GM21529 (cell line): ENCODE results near the gene CFAP100.

Experiments used
- ATAC-seq: cut with Tn5 transposase; IDR thresholded peaks from one replicate; pipeline ENCODE4 v1.9.1; 2021; ENCODE audit not compliant: unreplicated experiment

Gene CFAP100

DNA sequence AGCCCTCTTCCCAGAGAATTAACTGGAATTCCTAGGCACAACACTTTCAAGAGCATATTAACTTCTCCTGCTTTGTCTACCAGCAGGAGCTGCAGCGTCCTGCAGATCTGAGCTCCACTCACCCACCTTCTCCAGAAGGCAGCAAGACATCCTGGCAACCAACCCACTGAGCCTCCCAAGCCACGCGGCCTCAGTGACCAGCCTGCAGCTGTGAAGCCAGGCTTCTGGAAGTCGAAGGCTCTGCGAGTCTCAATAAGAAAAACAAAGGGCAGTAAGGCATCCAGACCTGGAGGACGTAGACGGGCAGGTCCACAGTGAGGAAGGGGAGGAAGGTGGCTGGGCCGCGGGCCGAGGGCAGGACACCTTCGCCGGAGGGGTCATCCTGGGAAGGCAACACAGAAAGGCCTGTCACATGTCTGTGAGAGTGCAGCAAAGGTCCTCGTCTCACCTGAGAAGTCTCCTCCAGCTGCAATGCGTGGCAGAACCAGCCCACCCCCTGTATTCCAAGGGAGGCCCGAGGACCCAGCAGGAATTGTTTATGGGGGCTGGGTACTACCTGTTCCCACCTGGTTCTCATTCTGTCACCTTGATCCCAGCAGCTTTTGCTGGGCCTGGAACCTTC, 44.7 kb downstream of the CFAP100 start:
- ATAC-seq, result no peak

- ATAC-seq, result no peak
These were observed 45.4 kb downstream of the CFAP100 start for GRCh38 chr3:126439968-126440708.

GRCh38 chr3:126440709-126440995, 45.9 kb downstream of the CFAP100 start:
- ATAC-seq, result no peak

- ATAC-seq, result no peak
These were observed 46.7 kb downstream of the CFAP100 start for GRCh38 chr3:126441256-126441880.

GRCh38 chr3:126442094-126442855, 47.6 kb downstream of the CFAP100 start:
- ATAC-seq, result no peak

GRCh38 chr3:126442856-126443242, 48.1 kb downstream of the CFAP100 start:
- no peak for ATAC-seq

DNA sequence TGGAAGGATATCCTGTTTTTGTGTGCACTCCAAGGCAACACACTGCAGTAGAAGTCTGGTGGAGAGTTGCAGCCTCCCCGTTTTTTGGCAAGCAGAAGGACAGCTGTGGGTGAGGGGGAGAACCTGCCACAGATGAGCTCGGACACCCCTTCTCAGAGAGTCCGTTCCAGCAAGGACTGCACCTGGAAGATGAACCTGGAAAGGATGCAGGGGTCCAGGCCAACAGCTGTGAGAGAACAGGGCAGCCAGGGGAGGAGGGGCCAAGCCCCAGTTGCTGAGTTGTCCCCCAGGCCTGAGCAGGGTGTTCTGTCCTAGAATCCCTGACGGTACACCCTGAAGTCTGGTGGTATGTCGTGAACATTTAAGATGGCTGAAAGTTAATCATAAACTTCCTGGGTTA, 50.8 kb downstream of the CFAP100 start:
- ATAC-seq, result no peak

- no peak for ATAC-seq
These were observed 51.6 kb downstream of the CFAP100 start for GRCh38 chr3:126446301-126446700.

DNA sequence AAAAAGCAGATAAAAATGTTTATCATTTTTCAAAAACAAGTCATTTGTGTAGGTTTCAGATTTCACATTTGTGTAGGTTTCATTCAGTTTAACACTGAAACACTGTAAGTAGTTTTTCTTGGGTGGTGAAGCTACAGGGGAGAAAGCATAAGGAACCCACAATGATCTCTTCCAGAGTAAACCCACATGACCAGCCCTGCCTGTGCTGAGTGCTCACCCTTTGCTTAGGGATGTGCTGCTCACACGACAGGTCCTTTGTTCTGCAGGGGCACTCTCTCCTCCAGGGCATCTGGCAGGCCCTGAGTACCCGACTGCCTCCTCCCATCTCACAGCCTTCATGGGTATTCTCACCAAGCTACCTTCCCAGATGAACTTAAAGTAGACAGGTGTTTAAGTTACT, 52.1 kb downstream of the CFAP100 start:
- no peak for ATAC-seq

GRCh38 chr3:126447456-126448106, 52.9 kb downstream of the CFAP100 start:
- no peak for ATAC-seq

DNA sequence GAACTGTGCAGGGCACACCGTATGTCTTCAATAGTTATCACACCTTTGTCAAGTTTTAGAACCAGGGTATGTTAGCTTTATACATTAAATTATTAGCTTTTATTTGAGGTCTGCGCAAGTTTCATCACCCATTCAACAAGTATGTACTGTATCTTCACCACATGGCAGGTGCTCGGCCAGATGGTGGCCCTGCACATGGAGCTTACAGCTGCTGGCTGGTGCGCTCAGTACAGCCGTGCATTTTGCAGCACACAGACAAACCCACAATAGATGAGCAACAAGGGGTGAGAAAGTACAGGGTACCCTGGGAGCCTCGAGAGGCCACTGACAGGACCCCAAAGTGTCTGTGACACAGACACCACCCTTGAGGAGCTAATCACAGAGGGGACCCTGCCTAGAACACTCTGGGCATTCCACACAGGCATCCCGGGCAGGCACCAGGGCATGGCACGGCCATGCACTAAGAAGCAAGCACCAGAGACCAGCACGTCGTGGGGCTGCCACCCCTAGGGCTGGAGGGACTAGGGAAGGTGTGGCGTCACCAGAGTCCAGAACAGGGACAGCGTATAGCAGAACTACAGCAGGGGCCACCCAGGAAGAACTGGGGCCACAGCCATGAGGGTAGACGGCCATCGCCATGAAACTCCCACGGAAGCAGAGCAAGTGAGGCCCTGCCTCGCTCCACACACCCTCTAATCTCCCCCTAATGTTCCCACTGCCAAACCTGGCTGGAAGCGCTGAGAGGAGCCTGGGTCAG, 53.6 kb downstream of the CFAP100 start:
- ATAC-seq, result no peak

DNA sequence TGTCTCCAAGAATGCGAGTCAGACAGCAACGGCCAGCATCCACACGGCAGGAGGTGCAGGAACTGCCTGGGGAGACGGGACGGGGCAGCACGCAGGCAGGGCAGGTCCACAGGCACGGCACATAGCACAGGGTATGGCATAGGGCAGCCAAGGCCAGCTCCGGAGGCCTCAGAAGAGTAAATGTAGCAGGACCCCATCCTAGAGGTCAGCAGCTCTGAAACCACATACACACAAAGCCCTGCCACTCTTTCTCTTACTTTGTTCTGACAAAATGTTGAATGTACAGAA, 54.1 kb downstream of the CFAP100 start:
- no peak for ATAC-seq

GRCh38 chr3:126449621-126450051, 54.9 kb downstream of the CFAP100 start:
- ATAC-seq, result no peak

GRCh38 chr3:126450219-126450618, 55.5 kb downstream of the CFAP100 start:
- no peak for ATAC-seq

GRCh38 chr3:126450744-126451143, 56.0 kb downstream of the CFAP100 start:
- ATAC-seq, result no peak

DNA sequence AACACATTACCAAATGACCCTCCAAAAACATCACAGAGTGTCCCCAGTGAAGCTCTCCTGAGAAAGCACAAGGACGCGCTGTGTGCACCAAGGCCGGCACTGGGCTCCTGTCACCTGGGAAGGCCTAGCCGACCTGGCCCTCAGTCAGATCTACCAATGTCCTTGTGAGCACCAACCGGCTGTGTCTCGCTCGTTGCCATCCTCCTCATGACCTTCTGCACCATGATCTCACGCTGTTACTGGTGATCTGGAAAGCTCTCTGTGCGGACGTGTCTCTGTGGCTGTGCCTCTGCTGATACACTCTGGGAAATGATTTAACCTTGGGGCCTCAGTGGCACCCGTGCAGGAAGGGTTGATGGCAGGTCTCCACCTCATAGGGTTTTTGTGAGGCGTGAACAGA, 56.8 kb downstream of the CFAP100 start:
- ATAC-seq, result no peak

DNA sequence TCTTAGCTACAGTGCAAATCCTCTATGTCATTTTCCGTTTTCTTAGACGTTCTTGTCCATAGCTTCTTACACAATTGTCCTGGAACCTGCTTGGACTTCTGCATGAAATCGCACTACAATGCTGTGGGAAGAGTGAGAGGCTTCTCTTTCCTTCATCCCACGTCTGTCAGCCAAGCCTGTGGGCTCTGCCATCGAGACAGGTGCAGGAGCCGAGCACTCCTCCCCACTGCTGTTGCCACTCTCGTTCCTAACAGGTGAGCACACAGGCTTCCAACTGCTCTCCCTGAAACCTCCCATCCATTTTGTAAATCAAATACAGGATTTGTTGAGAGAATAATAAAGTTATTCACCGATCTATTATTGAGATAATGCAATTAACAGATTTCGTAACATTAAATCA, 57.5 kb downstream of the CFAP100 start:
- no peak for ATAC-seq

DNA sequence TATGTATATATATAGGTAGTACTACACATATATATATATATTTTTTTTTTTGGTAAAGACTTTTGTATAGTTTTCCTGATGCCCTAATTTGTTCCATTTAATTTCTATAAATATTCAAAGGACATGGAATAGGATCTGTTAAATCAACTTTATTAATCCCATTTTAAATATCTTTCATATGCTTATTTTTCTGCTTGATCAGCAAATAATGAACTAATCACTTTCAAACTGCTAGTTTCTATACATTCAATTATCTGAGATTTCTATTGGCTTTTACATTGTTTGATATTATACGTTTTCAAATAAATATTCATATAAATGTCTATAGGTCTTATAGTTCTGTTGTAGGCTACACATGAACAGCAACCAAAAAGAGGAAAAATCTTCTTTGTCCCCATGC, 59.3 kb downstream of the CFAP100 start:
- ATAC-seq, result no peak

GRCh38 chr3:126454437-126455198, 59.9 kb downstream of the CFAP100 start:
- ATAC-seq, result no peak

DNA sequence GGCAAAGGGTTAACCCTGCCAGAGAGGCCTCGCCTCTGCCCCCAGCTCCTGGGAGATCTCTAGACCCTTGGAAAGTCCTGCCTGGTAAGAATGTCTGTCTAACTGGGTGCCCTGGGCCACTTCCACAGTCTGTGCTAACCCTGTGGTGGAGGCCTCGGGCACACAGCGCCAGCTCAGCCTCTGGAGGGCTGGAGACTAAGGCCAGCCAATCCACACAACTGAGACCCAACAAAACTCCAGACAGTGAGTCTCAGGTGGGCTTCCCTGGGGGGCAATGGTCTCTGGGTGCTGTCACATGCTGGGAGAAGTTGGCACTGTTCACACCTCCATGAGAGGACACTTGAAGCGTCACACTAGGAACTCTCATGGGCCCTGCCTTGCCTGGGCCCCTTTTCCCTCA, 61.5 kb downstream of the CFAP100 start:
- ATAC-seq, result no peak
